Muscle of arm (tissue), 12 donors: ENCODE measurements around the gene FAM13A. TPM values are rescaled to one million over a fixed set of nuclear protein-coding genes. Genes with fewer than 3 reads are reported as not detected.

Experiments used
- DNase-seq: peaks from one replicate; pipeline ENCODE4 v3.0.0-alpha.2; 2013
- polyA plus RNA-seq, 12 donors: library from polyadenylated mRNA; unstranded; fragments of 120-200 nt; gene quantifications; one replicate each; pipeline ENCODE4 v1.2.1, GENCODE V29; 2013; ENCODE audit not compliant: insufficient read length in 12 of 12

The FAM13A gene
- polyA plus RNA-seq, 12 donors = 26.8 to 46.3 (median 40.0) TPM; not detected in 1

DNA sequence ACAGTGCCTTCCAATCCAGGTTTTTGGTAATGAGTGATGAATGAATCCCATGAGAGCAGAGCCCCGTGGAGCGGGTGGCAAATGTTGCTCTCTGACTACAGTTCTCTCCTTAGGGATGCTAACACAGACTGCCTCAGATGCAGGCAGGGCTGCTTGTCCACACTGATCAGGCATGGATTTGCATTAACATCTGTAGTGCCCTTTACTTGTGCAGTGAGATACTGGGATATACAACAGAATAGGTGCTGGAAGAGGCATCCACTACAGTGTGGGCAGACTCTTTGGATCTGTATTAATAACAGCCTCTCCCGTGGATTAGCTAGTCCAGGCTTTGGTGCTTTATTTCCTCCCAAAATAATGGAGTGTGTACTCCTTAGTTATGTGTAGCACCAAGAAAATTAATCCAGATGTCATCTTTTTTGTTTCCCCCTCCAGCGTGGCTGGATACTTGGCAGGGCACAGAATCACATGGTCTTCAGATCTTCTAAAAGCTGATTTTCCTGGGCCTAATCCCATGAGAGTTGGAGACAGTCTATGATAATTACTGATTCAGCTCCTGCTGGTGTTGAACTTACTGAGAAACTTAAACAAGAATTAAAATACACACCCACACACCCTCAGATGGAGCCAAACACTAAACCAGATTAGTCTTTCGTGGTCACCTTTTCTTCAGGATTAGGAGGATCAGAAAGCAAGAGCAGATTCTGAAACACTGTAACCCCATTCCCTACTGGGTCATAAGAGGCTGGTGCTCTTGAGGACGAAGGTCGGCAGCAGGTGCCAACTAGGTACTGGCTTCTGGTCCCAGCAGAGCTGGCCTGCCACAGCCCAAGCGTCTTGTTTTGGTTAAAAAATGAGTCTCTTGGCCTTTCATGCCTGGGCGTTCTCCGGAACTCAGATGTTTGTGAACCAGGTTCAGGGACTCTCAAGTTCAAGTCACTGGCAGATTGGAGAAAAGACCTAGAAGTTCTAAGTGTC, 336.2 kb downstream of the FAM13A start:
- DNase-seq = no peak

GRCh38 chr4:88719381-88719780, 337.6 kb downstream of the FAM13A start:
- no peak for DNase-seq

DNA sequence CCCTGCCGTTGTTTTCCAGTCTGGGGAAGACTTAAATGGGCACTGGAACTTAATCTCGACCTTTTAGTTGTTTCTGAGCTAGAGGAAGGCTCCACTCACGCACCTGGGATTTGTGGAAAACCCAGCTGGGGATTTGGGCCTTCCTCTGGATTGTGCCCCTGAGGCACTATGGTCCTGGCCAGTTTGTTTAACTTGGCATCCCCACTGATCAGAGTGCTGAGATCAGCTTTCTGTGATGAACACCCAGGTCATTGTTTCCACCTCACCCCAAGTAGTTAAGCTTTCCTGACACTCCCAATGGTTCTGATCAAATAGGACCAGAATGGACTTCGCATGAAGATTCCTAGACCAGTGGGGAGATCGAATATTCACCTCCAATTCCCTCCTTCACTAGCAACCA, 338.9 kb downstream of the FAM13A start:
- no peak for DNase-seq

DNA sequence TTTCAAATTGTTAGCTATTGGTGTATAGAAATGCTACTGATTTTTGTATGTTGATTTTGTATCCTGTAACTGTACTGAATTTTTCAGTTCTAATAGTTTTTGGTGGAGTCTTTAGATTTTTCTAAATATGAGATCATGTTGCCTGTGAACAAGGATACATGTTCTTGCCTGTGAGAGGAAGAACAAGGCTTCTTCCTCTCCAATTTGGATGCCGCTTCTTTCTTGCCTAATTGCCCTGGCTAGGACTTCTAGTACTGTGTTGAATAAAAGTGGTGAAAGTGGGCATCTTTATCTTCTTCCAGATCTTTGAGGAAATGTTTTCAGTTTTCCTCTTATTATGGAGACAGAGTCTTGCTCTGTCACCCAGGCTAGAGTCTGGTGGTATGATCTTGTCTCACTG, 343.2 kb downstream of the FAM13A start:
- DNase-seq = no peak

GRCh38 chr4:88709989-88710388, 347.0 kb downstream of the FAM13A start:
- DNase-seq = no peak

DNA sequence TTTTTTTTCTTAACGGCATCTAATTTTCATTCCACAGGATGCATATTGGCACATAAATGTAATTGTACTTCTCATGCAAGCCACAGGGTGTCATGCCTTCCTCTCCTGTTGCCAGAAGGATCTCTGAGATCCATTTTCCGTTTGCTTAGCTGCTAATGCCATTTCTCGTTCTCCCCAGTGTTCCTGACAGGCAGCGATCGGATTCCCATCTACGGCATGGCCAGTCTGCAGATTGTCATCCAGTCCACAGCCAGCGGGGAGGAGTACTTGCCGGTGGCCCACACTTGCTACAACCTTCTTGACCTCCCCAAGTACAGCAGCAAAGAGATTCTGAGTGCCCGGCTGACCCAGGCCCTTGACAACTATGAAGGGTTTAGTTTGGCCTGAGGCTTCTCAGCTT, 350.4 kb downstream of the FAM13A start:
- DNase-seq = peak; percentile 63

- no peak for DNase-seq
Measured at GRCh38 chr4:88705805-88706492, 351.0 kb downstream of the FAM13A start.

GRCh38 chr4:88705223-88705622, 351.8 kb downstream of the FAM13A start:
- DNase-seq = no peak

DNA sequence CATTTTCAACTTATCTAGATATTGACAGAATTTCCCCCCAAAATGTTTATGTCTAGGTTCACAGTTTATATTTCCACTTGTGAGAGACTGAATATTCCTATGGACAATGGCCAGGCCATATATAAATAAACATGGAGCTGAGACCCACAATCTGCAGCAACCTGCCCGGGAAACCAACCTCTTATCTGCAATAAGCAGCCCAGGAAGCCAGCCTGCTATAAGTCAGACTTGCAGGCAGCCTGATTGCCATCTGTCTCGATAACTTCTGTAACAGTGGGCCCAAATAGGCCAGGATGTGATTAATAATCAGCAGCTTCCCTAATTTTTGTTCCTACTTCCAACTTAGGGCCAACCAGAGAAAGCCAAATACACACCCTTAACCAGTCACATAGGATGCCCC, 354.2 kb downstream of the FAM13A start:
- DNase-seq = no peak

GRCh38 chr4:88698519-88698918, 358.5 kb downstream of the FAM13A start:
- DNase-seq = no peak

GRCh38 chr4:88697588-88698329, 359.2 kb downstream of the FAM13A start, which contains the start of gene NAP1L5:
Gene NAP1L5 (minus strand): TSS chr4:88697829. CDS start chr4:88697754, 75 bp downstream.
- DNase-seq = peak; percentile 70

- peak; percentile 24 for DNase-seq
Measured at GRCh38 chr4:88697141-88697540, 359.8 kb downstream of the FAM13A start.

DNA sequence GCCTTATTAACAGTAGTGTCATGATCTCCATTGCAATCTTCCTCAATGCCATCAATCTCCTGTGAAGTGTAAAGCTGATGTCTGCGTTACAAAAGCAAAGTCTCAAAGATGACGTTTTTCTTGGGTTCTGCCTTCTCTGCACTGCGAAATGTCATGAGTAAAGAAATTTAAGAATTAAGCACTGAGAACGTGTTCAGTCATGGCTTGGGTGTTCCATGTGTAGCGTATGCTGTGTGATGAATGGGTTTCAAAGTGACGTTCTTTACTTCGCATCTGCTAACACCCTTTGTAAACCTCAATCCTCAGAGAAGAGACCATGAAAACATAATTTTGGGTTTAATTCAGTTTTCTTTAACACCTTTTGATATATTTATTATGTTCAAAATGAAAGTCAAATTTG, 360.4 kb downstream of the FAM13A start:
- DNase-seq = no peak

DNA sequence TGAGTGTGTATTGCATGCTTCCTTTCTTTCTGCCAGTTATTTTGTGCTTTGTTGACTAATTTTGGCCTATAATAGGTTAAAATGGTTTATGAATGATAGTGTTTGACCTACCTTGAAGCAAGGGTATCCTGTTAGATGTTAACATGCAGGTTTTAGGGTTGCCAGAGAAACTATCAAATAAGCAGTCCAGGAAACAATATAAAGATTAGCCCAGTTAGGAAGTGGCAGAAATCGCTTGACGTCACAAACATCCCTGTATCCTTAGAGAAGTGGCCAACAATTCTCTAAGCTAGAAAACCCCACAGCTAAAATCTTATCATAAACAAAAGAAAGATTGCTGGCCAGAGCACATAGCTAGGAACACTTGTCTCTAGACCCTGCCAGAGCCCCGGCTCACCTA, 363.2 kb downstream of the FAM13A start:
- no peak for DNase-seq

DNA sequence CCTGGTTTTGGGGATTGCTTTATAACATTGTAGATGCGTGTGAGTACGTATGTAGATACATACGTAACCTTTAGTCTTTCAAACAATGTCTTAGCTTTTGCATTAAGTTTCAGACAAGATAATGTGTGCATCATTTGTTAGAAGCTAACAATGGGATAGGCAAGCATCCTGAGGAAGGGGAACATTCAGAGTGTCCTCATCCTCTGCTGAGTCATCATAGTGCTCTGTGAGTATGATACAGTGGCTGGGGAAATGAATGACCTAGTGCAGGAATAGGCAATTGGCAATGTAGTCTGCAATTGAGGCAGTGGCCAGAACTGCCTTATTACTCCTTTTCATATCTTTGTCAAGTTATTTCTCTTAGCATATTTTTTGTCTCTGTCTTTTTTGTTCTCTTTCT, 366.6 kb downstream of the FAM13A start:
- DNase-seq = no peak

- DNase-seq = no peak
Measured at GRCh38 chr4:88681209-88681608, 375.8 kb downstream of the FAM13A start.

Other genes starting within 250 kb of the FAM13A start
- 1 to 10 TPM in 11 of 12 donors, not detected in 1; 4.7 to 9.6 (median 6.6) TPM for gene TIGD2, start 54.3 kb upstream of the FAM13A start, polyA plus RNA-seq